Keratinocyte (primary cell): Measurements from ENCODE around the gene CNKSR3. TPM values are rescaled to one million over a fixed set of nuclear protein-coding genes. Genes with fewer than 3 reads are reported as not detected.

Experiments
- DNase-seq: peaks from one replicate; pipeline ENCODE4 v3.0.0-alpha.2; 2011; ENCODE audit warnings: low read depth, missing footprints, low spot score
- FAIRE-seq: peaks from 2 replicates; lab custom pipeline; 2011; peaks lifted over from hg19 to GRCh38; lab: Jason Lieb, UNC
- H2AFZ ChIP-seq: 2 replicates; pipeline ENCODE4 v1.6.0; 2012; ENCODE audit warnings: low read length, control low read depth, inconsistent platforms; ENCODE audit not compliant: control insufficient read depth
- H3K27ac ChIP-seq: 2 replicates; pipeline ENCODE4 v1.5.1; 2011; ENCODE audit warnings: low read length; ENCODE audit not compliant: control insufficient read depth, insufficient read depth
- H3K27me3 ChIP-seq: 3 replicates; pipeline ENCODE4 v1.6.0; 2011; ENCODE audit warnings: low read length; ENCODE audit not compliant: control insufficient read depth, insufficient read depth; ENCODE audit errors: extremely low read depth
- H3K36me3 ChIP-seq, 2 experiments: 2 replicates in 1 of 2; 3 replicates in 1 of 2; pipeline ENCODE4 v1.5.1; 2011; ENCODE audit warnings: low read length in 2 of 2, mild to moderate bottlenecking in 1 of 2; ENCODE audit not compliant: control insufficient read depth in 2 of 2, insufficient read depth in 2 of 2; ENCODE audit errors: extremely low read depth in 1 of 2
- H3K4me1 ChIP-seq: 3 replicates; pipeline ENCODE4 v1.5.1; 2011; ENCODE audit warnings: low read length; ENCODE audit not compliant: control insufficient read depth, insufficient read depth; ENCODE audit errors: extremely low read depth
- H3K4me2 ChIP-seq: 3 replicates; pipeline ENCODE4 v1.6.0; 2011; ENCODE audit warnings: low read depth, low read length; ENCODE audit not compliant: control insufficient read depth, insufficient read depth; ENCODE audit errors: extremely low read depth
- H3K4me3 ChIP-seq, 3 experiments: fragments of 200-600 bp in 1 of 3; sonication (generic) in 1 of 3; 2 replicates in 2 of 3; 3 replicates in 1 of 3; pipeline ENCODE4 v1.5.1; 2011 to 2016; ENCODE audit warnings: low read length in 3 of 3, mild to moderate bottlenecking in 3 of 3, control low read depth in 2 of 3, inconsistent platforms in 1 of 3, low read depth in 1 of 3, mixed read lengths in 1 of 3, mixed run types in 1 of 3, moderate library complexity in 1 of 3; ENCODE audit not compliant: control insufficient read depth in 2 of 3, insufficient read depth in 2 of 3; ENCODE audit errors: extremely low read depth in 1 of 3
- H3K79me2 ChIP-seq: 2 replicates; pipeline ENCODE4 v1.6.0; 2012; ENCODE audit warnings: low read length; ENCODE audit not compliant: control insufficient read depth, insufficient read depth
- H3K9ac ChIP-seq: 3 replicates; pipeline ENCODE4 v1.6.0; 2011; ENCODE audit warnings: low read length; ENCODE audit not compliant: control insufficient read depth, insufficient read depth; ENCODE audit errors: extremely low read depth
- H3K9me1 ChIP-seq: 3 replicates; pipeline ENCODE4 v1.6.0; 2011; ENCODE audit warnings: low read length; ENCODE audit not compliant: control insufficient read depth, insufficient read depth; ENCODE audit errors: extremely low read depth
- H3K9me3 ChIP-seq: 2 replicates; pipeline ENCODE4 v1.5.1; 2012; ENCODE audit warnings: low read depth, low read length; ENCODE audit not compliant: control insufficient read depth
- H4K20me1 ChIP-seq: 3 replicates; pipeline ENCODE4 v1.6.0; 2011; ENCODE audit warnings: low read length; ENCODE audit not compliant: control insufficient read depth, insufficient read depth; ENCODE audit errors: extremely low read depth
- CTCF ChIP-seq, 3 experiments: IDR thresholded peaks in 1 of 3; conservative IDR thresholded peaks in 1 of 3; optimal IDR thresholded peaks in 1 of 3; 2 replicates in 2 of 3; 3 replicates in 1 of 3; pipeline versions ENCODE3 to v1.5.1; 2011; ENCODE audit warnings: low read length in 3 of 3, mild to moderate bottlenecking in 3 of 3, moderate library complexity in 2 of 3, control low read depth in 1 of 3, inconsistent platforms in 1 of 3; ENCODE audit not compliant: insufficient read depth in 2 of 3; ENCODE audit errors: extremely low read depth in 1 of 3
- EZH2 ChIP-seq: IDR thresholded peaks from one replicate; pipeline ENCODE4 v1.6.1; 2012; ENCODE audit warnings: inconsistent platforms, mild to moderate bottlenecking, low read length, moderate library complexity
- dilution Hi-C: fragments of 300-500 bp; cut with MboI; formaldehyde crosslinking; loops from one replicate; pipeline ENCODE4 v1.7.0; 2020; ENCODE audit warnings: low sequenced_read_pairs; ENCODE audit not compliant: extremely low pct_ligation_motif_present
- polyA plus RNA-seq, 5 experiments: library from polyadenylated mRNA; depleted of rRNA in 3 of 5; stranded (reverse) in 3 of 5; stranded (forward) in 1 of 5; unstranded in 1 of 5; fragments of >200 nt; gene quantifications; 1 replicate in 1 of 5; 2 replicates in 3 of 5; 3 replicates in 1 of 5; pipeline versions ENCODE4 v1.2.1 to v1.2.3, GENCODE V29; 2011 to 2012; ENCODE audit warnings: missing spikeins in 2 of 5, low read depth in 1 of 5, low replicate concordance in 1 of 5

CNKSR3 gene
- polyA plus RNA-seq, 1 donor (not counting 4 experiments of a cell fraction or from before 2014, with no cell fraction given) = 2.0 TPM

GRCh38 chr6:154388803-154389202 lies 121.7 kb downstream of the CNKSR3 start:
- Histone ChIP-seq H3K36me3 (no peaks in the 10 kb centered on the region), H3K4me2 (no peak overlapping the region), H3K27me3 (no peaks in the 10 kb centered on the region), H2AFZ (no peak overlapping the region), H4K20me1 (no peaks in the 10 kb centered on the region), H3K9ac (no peak overlapping the region), H3K4me1 (peaks cover 9% of the 10 kb centered on the region), H3K27ac (no peak overlapping the region), H3K9me3 (peaks cover 2% of the 10 kb centered on the region), H3K9me1 (no peaks in the 10 kb centered on the region), H3K79me2 (no peaks in the 10 kb centered on the region), H3K4me3 (no peak overlapping the region)
- FAIRE-seq (no peak), DNase-seq (no peak)
- dilution Hi-C loops = no loop called here
- no peak for TF ChIP-seq CTCF (optimal IDR thresholded peaks at IDR 0.05 in 1 of 3, IDR thresholded peaks at IDR 0.05 in 1 of 3, conservative IDR thresholded peaks at IDR 0.05 in 1 of 3; ENCODE audit: extremely low read depth in 1 of 3, insufficient read depth in 2 of 3, low read length in 3 of 3)
- no peak for TF ChIP-seq EZH2

- H3K9me1 ChIP-seq = no peaks in the 10 kb centered on the region
- peak; percentile 64 for FAIRE-seq
- no peak overlapping the region for H2AFZ ChIP-seq
- no peaks in the 10 kb centered on the region for H4K20me1 ChIP-seq
- no peak overlapping the region for H3K27ac ChIP-seq
- no peak overlapping the region for H3K9ac ChIP-seq
- H3K4me1 ChIP-seq = peaks cover 9% of the 10 kb centered on the region
- TF ChIP-seq CTCF (optimal IDR thresholded peaks at IDR 0.05 in 1 of 3, IDR thresholded peaks at IDR 0.05 in 1 of 3, conservative IDR thresholded peaks at IDR 0.05 in 1 of 3; ENCODE audit: extremely low read depth in 1 of 3, insufficient read depth in 2 of 3, low read length in 3 of 3) = no peak
- TF ChIP-seq EZH2 = no peak
- peak; percentile 25 for DNase-seq
- dilution Hi-C loops = no loop called here
- no peaks in the 10 kb centered on the region for H3K27me3 ChIP-seq
- H3K9me3 ChIP-seq = peaks cover 2% of the 10 kb centered on the region
- H3K36me3 ChIP-seq = no peaks in the 10 kb centered on the region
- no peak overlapping the region for H3K4me3 ChIP-seq
- H3K4me2 ChIP-seq = peak overlapping the region; percentile 47
- no peaks in the 10 kb centered on the region for H3K79me2 ChIP-seq
Observed at GRCh38 chr6:154386848-154387717, 123.4 kb downstream of the CNKSR3 start.
